LNCAP (cell line): ENCODE results near the gene CCDC88A.

Experiments used
- CTCF ChIP-seq: fragments of 450-650 bp; IDR thresholded peaks from 2 replicates; pipeline ENCODE4 v1.5.1; 2017; ENCODE audit warnings: mild to moderate bottlenecking

CCDC88A gene

GRCh38 chr2:55430211-55430975, 10.7 kb upstream of the CCDC88A start:
- no peak for TF ChIP-seq CTCF

- TF ChIP-seq CTCF, result no peak
These were observed 8.6 kb upstream of the CCDC88A start for GRCh38 chr2:55428258-55428657.

GRCh38 chr2:55425431-55425831, 5.8 kb upstream of the CCDC88A start:
- no peak for TF ChIP-seq CTCF

DNA sequence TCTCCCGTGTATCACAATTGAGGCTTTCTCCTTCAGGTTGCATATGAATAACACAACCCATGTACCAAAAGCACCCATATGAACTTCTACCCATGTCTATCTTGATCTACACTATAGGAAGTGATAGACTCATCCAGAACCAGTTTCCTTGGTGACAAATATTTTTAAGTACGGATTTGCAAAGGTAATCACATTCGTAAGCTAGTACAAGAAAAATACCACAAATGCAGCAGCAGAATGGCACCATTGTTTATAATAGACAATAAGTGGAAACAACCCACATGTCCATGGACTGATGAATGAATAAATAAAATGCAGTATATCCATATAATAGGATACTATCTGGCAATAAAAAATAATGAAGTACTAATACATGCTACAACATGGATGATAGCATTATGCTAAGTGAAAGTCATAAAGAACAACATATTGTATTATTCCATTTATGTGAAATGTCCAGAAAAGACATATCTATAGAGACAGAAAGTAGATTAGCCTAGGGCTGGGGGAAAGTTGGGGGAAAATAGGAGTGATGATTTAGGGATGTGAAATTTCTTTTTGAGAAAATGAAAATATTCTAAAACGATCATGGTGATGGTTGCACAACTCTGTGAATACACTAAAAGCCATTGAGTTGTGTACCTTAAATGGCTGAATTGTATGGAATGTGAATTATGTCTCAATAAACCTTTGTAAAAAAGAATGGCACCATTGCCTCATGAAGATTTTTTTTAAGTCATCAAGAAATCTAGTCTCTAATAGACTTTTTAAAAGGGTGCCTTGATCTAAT, 3.4 kb upstream of the CCDC88A start:
- no peak for TF ChIP-seq CTCF

GRCh38 chr2:55421326-55421725, 1.7 kb upstream of the CCDC88A start:
- TF ChIP-seq CTCF, result no peak

GRCh38 chr2:55420871-55421270, 1.2 kb upstream of the CCDC88A start:
- no peak for TF ChIP-seq CTCF

GRCh38 chr2:55420439-55420725, 726 bp upstream of the CCDC88A start:
- TF ChIP-seq CTCF, result no peak
